Right lobe of liver (tissue), 6 donors: ENCODE results near the gene KIAA1958. TPM values are rescaled to one million over a fixed set of nuclear protein-coding genes. Genes with fewer than 3 reads are reported as not detected.

Experiments used
- ATAC-seq, 4 donors: fragments of 200-7000 bp; cut with Tn5 transposase; one replicate each; pipeline ENCODE4 v1.9.1; 2020; ENCODE audit warnings: mild to moderate bottlenecking in 4 of 4, moderate library complexity in 4 of 4
- DNase-seq, 3 donors: peaks; one replicate each; pipeline ENCODE4 v3.0.0-alpha.2; 2020
- H3K27ac ChIP-seq, 3 donors: fragments of 200-600 bp; one replicate each; pipeline ENCODE4 v1.8.0; 2022
- H3K27me3 ChIP-seq, 2 donors: fragments of 200-600 bp; one replicate each; pipeline ENCODE4 v1.8.0; 2022
- H3K36me3 ChIP-seq, 4 donors: fragments of 200-600 bp; sonication (generic) in 1 of 4; one replicate each; pipeline versions ENCODE4 v1.5.1 to v1.8.0; 2017 to 2022; ENCODE audit warnings: control low read depth in 1 of 4
- H3K4me1 ChIP-seq, 4 donors: fragments of 200-600 bp; sonication (generic) in 1 of 4; one replicate each; pipeline versions ENCODE4 v1.5.1 to v1.8.0; 2017 to 2022; ENCODE audit warnings: control low read depth in 1 of 4
- H3K4me3 ChIP-seq, 3 donors: fragments of 200-600 bp; one replicate each; pipeline ENCODE4 v1.8.0; 2022
- H3K9me3 ChIP-seq, 4 donors: fragments of 200-600 bp; sonication (generic) in 1 of 4; one replicate each; pipeline versions ENCODE4 v1.5.1 to v1.8.0; 2017 to 2022; ENCODE audit warnings: control low read depth in 1 of 4
- POLR2A ChIP-seq: fragments of 450-650 bp; IDR thresholded peaks from one replicate; pipeline ENCODE4 v1.6.1; 2017; ENCODE audit warnings: antibody characterized with exemption, mild to moderate bottlenecking
- WGBS: methylation state at CpG from one replicate; pipeline ENCODE4 v1.1.6; 2018; ENCODE audit warnings: low coverage, low lambda C conversion rate; ENCODE audit not compliant: insufficient coverage; ENCODE audit errors: missing lambda C conversion rate; 5-methylcytosine and 5-hydroxymethylcytosine counted together
- intact Hi-C, 2 donors: fragments of 100-400 bp; cut with DNase I; formaldehyde crosslinking; loops; one replicate each; pipeline versions ENCODE4 v1.11.2 to v1.14.1; 2022
- total RNA-seq, 6 experiments: library from RNA; depleted of rRNA in 2 of 6; stranded (reverse); fragments of >200 nt in 2 of 6; fragmentation: NEBNext Ultra II Directional in 3 of 6; extraction: Animal tissue kit (Norgen Biotek cat#: 25700) in 3 of 6; gene quantifications; one replicate each; pipeline versions ENCODE4 v1.1.0 to v1.2.4, GENCODE V29; 2016 to 2023
- TF ChIP-seq, protein P1 (sequence below), 4 donors: fragments of 200-600 bp in 3 of 4; fragments of 450-650 bp in 1 of 4; IDR thresholded peaks; one replicate each; pipeline versions ENCODE4 v1.5.1 to v1.8.0; 2016 to 2022; ENCODE audit warnings: antibody characterized with exemption in 4 of 4, mild to moderate bottlenecking in 2 of 4
- donor health status: DM: no; HTN: yes; CAD: no.
- donor health status: DM: no; HTN: no; CAD: no.
- donor health status: DM: no; HTN: no; CAD: no.
- donor health status: DM: no; HTN: yes; CAD: no.
- donor health status: DM: no; HTN: yes; CAD: no.

The KIAA1958 gene
- total RNA-seq, 6 experiments from 2014 or later, result 5.7 to 8.1 (median 7.0) TPM

DNA sequence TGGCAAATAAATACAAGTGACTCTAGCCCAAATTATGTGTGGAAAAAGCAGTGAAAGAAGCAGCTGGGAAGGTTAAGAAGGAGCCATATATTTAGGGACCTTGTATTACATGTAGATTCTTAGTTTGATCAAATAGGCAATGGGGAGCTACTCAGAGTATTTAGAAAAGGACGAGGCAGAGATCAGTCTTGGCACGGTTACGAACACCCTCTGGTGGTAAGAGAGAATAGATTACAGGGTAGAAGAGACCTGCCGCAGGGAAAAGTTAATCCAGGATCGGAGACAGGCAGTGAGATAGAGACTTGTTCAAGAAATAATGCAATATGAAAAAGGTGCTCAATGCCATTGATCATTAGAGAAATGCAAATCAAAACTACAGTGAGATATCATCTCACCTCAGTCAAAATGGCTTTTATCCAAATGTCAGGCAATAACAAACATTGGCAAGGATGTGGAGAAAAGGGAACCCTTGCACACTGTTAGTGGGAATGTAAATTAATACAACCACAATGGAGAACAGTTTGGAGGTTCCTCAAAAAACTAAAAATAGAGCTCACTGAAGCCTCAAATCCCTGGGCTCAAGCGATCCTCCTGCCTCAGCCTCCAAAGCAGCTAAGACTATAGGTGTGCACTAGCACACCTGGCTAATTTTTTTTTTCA lies 219.3 kb downstream of the KIAA1958 start:
- ATAC-seq (peak; percentile 90 to 97 (median 96)), DNase-seq (peak in 1 of 3 donors; percentile 60)
- Histone ChIP-seq H3K9me3 (no peaks in the 10 kb centered on the region), H3K4me3 (no peak overlapping the region), H3K4me1 (peaks cover 0 to 5% (median 0%) of the 10 kb centered on the region in 4 donors), H3K27me3 (no peaks in the 10 kb centered on the region), H3K27ac (no peak overlapping the region), H3K36me3 (no peaks in the 10 kb centered on the region)
- intact Hi-C loops, result no loop called here
- TF ChIP-seq, protein P1, sequence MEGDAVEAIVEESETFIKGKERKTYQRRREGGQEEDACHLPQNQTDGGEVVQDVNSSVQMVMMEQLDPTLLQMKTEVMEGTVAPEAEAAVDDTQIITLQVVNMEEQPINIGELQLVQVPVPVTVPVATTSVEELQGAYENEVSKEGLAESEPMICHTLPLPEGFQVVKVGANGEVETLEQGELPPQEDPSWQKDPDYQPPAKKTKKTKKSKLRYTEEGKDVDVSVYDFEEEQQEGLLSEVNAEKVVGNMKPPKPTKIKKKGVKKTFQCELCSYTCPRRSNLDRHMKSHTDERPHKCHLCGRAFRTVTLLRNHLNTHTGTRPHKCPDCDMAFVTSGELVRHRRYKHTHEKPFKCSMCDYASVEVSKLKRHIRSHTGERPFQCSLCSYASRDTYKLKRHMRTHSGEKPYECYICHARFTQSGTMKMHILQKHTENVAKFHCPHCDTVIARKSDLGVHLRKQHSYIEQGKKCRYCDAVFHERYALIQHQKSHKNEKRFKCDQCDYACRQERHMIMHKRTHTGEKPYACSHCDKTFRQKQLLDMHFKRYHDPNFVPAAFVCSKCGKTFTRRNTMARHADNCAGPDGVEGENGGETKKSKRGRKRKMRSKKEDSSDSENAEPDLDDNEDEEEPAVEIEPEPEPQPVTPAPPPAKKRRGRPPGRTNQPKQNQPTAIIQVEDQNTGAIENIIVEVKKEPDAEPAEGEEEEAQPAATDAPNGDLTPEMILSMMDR (IDR thresholded peaks at IDR 0.05), result peak; percentile 50 to 64 (median 57)
- no peak for TF ChIP-seq POLR2A
- 28% methylated on average over 6 of the region's 6 CpGs for WGBS

DNA sequence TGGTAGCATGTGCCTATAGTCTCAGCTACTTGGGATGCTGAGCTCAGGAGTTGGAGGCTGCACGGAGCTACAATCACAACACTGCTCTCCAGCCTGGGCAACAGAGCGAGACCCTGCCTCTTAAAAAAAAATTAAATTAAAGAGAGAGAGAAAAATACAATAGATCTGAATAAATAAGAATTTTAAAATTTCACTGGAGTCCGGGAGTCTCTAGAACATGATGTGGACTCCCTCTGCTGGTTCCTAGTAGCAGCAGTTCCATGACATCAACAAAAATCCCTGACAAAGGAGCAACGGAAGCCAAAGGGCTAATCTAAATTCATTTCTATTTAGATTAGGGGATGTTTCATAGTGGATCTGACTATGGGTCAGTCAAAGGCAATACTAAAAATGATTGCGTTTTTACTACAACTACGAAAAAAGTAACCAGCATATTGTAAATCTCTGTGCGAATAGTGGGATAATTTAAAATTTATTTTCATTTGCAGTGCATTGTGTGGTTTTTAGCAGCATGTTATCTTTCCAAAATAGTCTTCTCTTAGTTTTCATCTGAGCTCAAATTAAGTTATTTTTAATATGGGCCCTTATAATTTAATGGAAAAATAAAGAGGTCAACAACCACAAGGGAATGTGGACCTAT lies 224.5 kb downstream of the KIAA1958 start:
- Histone ChIP-seq H3K9me3 (no peaks in the 10 kb centered on the region), H3K27me3 (no peaks in the 10 kb centered on the region), H3K27ac (no peak overlapping the region), H3K36me3 (no peaks in the 10 kb centered on the region), H3K4me3 (no peak overlapping the region), H3K4me1 (peaks cover 0 to 2% (median 0%) of the 10 kb centered on the region in 4 donors)
- peak; percentile 56 to 85 (median 58) for ATAC-seq
- 49% methylated on average over 6 of the region's 7 CpGs for WGBS
- intact Hi-C loops, result no loop called here
- no peak for TF ChIP-seq POLR2A
- TF ChIP-seq, protein P1 (IDR thresholded peaks at IDR 0.05), result peak; percentile 37 to 63 (median 60)
- no peak for DNase-seq

DNA sequence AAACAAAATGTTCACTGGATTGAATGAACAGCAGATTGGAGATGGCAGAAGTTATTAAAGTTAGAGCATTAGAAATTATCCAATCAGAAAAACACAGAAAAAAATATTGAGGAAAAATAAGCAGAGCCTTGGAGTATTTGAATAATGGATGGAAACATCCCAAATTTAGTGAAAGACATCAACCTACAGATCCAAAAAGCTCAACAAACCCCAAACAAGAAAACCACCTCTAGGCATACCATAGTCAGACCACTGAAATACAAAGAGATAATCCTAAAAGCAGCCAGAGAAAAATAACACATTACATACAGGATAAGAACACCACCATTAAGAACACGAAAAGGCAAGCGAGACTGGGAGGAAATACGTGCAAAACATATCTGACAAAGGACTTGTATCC lies 226.1 kb downstream of the KIAA1958 start:
- Histone ChIP-seq H3K27ac (no peak overlapping the region), H3K27me3 (no peaks in the 10 kb centered on the region), H3K9me3 (no peaks in the 10 kb centered on the region), H3K4me1 (peaks cover 0 to 8% (median 2%) of the 10 kb centered on the region in 4 donors), H3K4me3 (no peak overlapping the region), H3K36me3 (no peaks in the 10 kb centered on the region)
- no peak for DNase-seq
- intact Hi-C loops, result no loop called here
- WGBS, result 90% methylated on average over 3 of the region's 3 CpGs
- no peak for ATAC-seq
- TF ChIP-seq, protein P1 (IDR thresholded peaks at IDR 0.05), result no peak
- no peak for TF ChIP-seq POLR2A

DNA sequence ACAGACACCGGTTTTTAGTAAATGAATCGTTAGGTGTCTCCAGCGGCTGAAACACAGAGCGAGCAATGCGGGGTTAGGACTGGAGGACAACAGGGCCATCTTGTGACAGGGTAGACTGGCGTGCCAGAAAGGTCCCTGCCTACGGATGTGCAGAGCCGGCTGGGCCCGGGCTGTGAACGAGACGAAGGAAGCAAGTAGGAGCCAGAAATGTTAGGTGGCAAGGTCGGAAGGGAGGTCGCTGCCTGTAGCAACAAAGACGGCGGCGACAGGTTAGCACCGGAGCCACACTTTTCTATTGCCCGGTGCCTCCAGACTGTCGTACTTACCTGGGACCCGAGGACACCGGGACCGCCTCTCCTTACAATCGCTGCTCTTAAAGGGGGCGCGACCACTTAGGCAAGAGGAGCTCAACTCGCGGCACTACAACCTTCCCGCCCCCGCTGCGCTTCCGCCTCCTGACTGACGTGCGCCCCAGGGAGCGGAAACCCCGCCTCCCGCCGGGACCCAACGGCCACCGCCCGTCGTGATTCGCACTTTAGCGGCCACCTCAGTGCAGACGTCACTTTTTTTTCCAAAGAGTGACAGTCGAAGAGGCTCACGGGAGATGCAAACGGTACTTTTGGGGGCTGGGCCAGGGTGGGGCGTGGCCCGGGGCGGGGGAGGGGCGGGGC lies 231.2 kb downstream of the KIAA1958 start, which contains the start of gene INIP:
Gene INIP, minus strand, starts transcription at position 457 of the 671 bp plus-strand sequence. CDS start 1,632 bp downstream, outside the sequence.
- 0% methylated on average over 11 of the region's 51 CpGs for WGBS
- no peaks in the 10 kb centered on the region for H3K36me3 ChIP-seq
- no peaks in the 10 kb centered on the region for H3K27me3 ChIP-seq
- peaks cover 0 to 8% (median 2%) of the 10 kb centered on the region in 4 donors for H3K4me1 ChIP-seq
- H3K4me3 ChIP-seq, result peak within 1 kb of the TSS; percentile 81 to 91 (median 87)
- no peaks in the 10 kb centered on the region for H3K9me3 ChIP-seq
- peak; percentile 97 to 98 (median 97) for DNase-seq
- H3K27ac ChIP-seq, result peak within 1 kb of the TSS; percentile 80 to 85 (median 80)
- TF ChIP-seq, protein P1 (IDR thresholded peaks at IDR 0.05), result peak in 2 of 4 donors; percentile 5 to 13
- TF ChIP-seq POLR2A, result peak; percentile 76
- ATAC-seq, result peak; percentile 98 to 99 (median 99)
- intact Hi-C loops, result no loop called here

Other genes starting within 250 kb of the KIAA1958 start
- gene PTBP3, start 153.2 kb upstream of the KIAA1958 start, total RNA-seq, result 10 to 100 TPM; 16.3 to 29.9 (median 19.3) TPM
- gene HSDL2, start 106.7 kb upstream of the KIAA1958 start, total RNA-seq, result 10 to 100 TPM; 65.8 to 96.8 (median 79.8) TPM
- gene INIP, start 231.3 kb downstream of the KIAA1958 start, total RNA-seq, result 10 to 100 TPM in 4 of 6 experiments, 1 to 10 TPM in 2; 8.2 to 15.5 (median 11.1) TPM